HG03139 (cell line): Measurements from ENCODE around the gene ADSS2.
"Not testable (repeated sequence)": the region's sequence is repeated elsewhere in the genome, so short reads cannot be mapped to it uniquely, and the experiment has no call there.

ENCODE experiments used
- ATAC-seq: cut with Tn5 transposase; IDR thresholded peaks from one replicate; pipeline ENCODE4 v1.9.1; 2021; ENCODE audit not compliant: unreplicated experiment

Gene ADSS2

GRCh38 chr1:244368279-244368678 is 83.4 kb downstream of the ADSS2 start:
- ATAC-seq: no peak

DNA sequence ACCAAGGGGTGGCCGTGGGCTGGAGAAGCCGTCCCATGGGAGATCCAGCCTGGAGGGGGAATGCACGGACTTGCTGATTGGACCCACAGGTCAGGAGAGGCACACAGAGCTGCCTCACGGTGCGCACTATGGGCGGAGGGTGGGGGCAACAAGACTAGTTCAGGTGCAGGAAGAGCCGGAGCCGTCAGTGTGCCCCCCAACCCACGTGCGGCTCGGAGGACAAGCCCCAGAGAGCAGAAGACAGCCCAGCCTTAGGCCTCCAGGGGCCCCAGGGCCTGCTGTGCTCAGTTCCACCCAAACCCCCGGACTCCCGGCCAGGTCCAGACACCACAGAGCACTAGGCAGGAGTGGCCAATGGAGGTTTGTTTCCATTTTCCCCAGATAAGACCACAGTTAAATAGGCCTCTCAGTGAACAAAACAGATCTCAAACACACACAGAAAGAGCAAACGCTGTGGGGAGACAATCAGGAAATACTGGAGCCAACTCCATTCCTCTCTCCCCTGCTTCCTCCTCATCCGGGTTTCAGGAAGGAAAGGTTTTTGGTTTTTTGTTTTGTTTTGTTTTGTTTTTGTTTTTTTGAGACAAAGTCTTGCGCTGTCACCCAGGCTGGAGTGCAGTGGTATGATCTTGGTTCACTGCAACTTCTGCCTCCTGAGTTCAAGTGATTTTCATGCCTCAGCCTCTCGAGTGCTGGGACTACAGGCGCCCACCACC is 84.2 kb downstream of the ADSS2 start:
- ATAC-seq: no peak

DNA sequence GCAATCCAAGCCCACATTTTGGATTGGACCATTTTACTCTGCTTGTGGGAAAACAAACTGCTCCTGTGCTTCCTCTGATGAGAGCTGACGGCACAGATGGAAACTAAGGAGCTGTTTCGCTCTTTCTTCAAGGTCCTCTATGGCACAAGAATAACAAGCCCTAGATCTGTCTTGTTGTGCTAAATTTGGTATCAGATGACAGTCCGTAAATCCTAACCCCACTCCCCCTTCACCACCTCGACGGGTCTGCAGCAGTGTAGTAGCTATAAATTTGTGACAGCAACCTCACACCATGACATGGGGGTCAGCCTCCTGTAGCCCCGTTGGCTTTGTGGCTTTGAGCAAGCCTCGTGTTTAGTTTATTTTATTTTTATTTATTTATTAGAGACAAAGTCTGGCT is 85.9 kb downstream of the ADSS2 start:
- ATAC-seq: no peak

DNA sequence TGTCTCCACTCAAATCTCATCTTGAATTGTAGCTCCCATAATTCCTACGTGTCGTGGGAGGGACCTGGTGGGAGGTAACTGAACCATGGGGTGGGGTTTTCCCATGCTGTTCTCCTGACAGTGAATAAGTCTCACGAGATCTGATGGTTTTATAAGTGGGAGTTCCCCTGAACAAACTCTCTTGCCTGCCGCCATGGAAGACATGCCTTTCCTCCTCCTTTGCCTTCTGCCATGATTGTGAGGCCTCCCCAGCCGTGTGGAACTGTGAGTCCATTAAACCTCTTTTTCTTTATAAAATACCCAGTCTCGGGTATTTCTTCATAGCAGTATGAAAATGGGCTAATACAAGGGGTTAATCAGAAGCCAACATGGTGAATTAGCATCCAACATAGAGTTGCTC is 86.4 kb downstream of the ADSS2 start:
- not testable (repeated sequence) for ATAC-seq

DNA sequence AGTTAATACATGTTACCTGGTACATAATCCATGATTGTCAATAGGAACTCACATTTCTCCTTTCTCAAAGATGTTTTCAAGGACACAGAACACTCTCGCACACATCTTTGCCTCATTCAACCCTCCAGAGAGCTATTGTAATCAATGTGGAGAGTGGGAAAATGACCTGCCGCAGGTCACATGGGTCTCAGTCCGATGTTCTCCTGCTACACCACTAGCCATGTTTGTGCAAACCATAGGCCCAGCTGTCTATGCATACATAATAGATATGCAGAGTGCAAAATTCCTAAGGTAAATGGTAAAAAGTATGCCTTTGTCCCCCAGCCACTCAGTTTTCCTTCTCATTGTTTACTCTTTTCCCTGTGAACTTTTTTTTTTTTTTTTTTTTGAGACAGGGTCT is 89.2 kb downstream of the ADSS2 start:
- no peak for ATAC-seq

DNA sequence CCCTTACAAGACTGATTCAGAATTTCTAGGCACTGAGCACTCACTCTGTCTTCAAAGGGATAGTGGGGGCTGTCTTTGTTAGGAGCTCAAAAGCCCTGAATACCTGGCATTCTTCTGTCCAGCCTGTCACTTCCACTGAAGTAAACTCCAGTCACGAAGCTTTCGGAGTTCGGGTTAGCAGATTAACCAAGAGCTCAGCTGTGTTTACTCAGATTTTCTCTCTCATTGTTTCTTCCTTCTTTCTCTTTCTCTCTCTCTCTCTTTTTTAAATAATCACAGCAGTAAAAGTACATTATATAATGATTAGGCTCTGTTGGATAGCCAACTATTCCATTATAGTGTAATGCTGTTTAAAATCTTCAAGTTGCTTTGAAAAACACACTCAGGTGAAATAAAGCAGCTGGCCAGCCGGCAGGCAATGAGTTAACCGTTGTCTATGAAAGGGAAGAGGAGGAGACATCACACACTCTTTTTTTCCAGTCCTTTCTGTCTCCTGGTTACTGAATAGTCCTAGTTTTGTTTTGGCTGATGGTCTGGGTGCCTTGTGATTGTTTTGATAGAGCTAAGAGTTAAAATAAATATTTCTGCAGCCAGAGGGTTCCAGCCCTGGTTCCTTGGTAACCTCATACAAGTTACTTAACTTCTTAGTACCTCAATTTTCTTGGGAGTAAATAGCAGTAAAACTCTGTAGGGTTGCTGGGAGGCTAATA is 89.8 kb downstream of the ADSS2 start:
- no peak for ATAC-seq
